ENCODE results near the gene KCNQ5. TPM values are rescaled to one million over a fixed set of nuclear protein-coding genes. Genes with fewer than 3 reads are reported as not detected.

KCNQ5 gene
- total RNA-seq, 1 experiment from 2014 or later, result 0.27 TPM

GRCh38 chr6:73078333-73078862 lies 456.5 kb downstream of the KCNQ5 start:
- DNase-seq (ENCODE audit: low read depth), result no peak
- in situ Hi-C loops (cut with HindIII; ENCODE audit: low pct_unique_long_range_greater_than_20kb, low sequenced_read_pairs), result no loop called here

- DNase-seq (ENCODE audit: low read depth), result no peak
- in situ Hi-C loops (cut with HindIII; ENCODE audit: low pct_unique_long_range_greater_than_20kb, low sequenced_read_pairs), result no loop called here
Measured at GRCh38 chr6:73078908-73079610, 457.2 kb downstream of the KCNQ5 start.

DNA sequence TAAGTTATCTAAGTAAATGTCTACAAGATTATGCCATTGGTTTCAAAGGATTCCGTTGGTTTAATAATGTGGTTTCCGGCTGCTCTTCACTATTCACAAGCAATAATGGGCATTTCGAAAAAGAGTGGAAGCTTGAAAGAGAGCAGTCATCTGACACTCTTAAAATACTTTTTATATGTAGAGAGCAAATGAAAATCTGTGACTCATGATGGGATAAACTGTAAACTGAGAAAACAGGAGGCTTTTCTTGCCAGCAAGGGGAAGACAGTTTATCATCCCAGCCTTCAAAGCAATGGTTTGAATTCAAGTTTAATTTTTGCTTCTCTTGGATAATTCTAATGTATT lies 457.7 kb downstream of the KCNQ5 start:
- in situ Hi-C loops (cut with HindIII; ENCODE audit: low pct_unique_long_range_greater_than_20kb, low sequenced_read_pairs), result no loop called here

DNA sequence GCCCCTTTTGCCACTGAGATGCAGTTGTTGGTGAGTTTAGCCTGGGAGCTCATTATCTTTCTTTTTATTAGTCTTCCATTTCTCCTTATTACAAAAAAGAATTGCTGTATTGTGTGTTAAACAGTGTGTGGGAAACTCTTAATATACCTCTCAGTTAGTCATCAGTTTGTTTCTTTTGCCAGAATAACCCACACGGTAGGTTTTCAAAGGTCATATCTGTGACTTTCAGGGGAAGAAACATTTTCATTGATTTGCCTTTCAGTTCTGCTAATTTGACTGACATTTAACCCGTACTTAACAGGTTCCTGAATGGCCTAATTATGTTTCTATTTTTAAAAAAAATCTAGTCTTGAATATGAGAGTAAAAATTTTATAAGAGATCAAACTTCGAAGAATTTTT lies 458.1 kb downstream of the KCNQ5 start:
- no peak for DNase-seq (ENCODE audit: low read depth)
- in situ Hi-C loops (cut with HindIII; ENCODE audit: low pct_unique_long_range_greater_than_20kb, low sequenced_read_pairs), result no loop called here

More for the DNA sequence above, 457.7 kb downstream of the KCNQ5 start:
- DNase-seq (ENCODE audit: low read depth), result no peak

DNA sequence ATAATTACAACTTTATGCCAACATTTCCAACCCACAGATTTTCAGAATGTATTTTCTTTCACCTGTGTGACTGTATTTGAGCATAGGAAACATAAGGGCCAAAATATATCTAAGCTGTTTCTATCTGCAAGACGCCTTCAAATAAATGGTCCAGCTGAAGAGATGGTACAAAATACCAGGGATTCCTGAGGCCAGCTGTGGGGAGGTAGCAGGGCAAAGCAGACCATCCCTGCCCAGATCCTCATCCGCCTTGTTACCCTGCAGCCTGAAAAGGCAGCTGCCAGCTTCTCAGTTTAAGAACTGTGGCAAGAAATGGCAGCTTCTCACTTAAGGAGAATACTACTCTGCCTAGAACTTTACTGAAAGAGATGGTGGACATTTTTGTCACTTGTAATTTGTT lies 460.1 kb downstream of the KCNQ5 start:
- in situ Hi-C loops (cut with HindIII; ENCODE audit: low pct_unique_long_range_greater_than_20kb, low sequenced_read_pairs), result no loop called here
- DNase-seq (ENCODE audit: low read depth), result no peak

DNA sequence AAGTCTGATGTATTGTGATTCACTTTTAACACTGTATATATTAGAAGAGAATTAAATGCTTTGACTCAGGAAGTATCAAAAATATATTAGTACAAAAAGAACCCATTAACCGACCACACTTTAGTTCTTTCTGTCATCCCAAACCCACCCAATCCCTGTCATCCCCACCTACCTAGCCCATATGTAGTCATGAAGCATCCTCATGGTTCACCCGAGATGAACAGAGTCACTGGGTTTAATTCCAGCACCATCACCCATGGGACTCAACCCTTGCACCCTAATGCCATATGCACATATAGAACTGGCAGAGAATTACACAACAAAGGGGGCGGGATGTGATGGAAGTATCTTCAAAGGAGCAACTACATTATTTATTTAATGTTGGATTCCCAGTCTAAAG lies 462.0 kb downstream of the KCNQ5 start:
- in situ Hi-C loops (cut with HindIII; ENCODE audit: low pct_unique_long_range_greater_than_20kb, low sequenced_read_pairs), result no loop called here
- DNase-seq (ENCODE audit: low read depth), result no peak

DNA sequence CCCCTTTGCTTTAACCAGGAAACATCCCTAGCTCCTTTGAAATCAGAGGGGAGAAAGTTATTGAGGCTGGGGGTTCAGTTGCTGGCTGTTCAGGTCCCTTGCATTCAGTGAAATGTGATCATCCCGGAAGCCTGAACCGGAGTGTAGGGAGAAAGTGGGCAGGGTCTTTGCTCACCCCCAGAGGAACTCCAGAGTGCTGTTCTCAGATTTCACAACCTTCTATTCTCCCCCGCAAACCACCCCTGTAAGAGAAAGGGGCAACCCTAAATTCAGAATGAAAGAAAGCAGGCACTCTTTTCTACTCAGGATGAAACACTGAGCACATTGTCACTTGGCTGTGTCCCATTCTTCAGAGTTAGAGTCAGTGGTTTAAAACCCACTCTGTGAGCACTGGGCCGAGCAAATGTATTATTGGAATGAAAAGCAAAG lies 463.6 kb downstream of the KCNQ5 start:
- in situ Hi-C loops (cut with HindIII; ENCODE audit: low pct_unique_long_range_greater_than_20kb, low sequenced_read_pairs), result no loop called here
- DNase-seq (ENCODE audit: low read depth), result no peak

DNA sequence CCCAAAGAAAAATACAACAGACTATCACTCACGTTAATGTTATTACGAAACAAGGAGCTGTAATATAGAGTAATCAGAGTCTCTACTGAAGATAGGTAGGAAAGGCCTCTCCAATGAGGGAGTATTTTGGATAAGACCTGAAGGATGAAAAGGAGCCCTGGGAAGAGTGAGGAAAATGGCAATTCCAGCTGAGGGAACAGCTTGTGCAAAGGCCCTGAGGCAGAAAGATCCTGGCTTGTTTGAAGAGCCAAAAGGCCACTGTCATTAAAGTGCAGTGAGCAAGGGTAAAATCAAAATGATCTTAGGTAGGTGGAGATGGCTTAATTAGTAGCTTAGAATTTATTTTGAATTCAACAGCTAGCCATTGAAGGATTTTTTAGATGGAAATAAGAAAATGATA lies 464.9 kb downstream of the KCNQ5 start:
- in situ Hi-C loops (cut with HindIII; ENCODE audit: low pct_unique_long_range_greater_than_20kb, low sequenced_read_pairs), result no loop called here
- no peak for DNase-seq (ENCODE audit: low read depth)

- no peak for DNase-seq (ENCODE audit: low read depth)
- in situ Hi-C loops (cut with HindIII; ENCODE audit: low pct_unique_long_range_greater_than_20kb, low sequenced_read_pairs), result no loop called here
Measured at GRCh38 chr6:73088138-73088813, 466.4 kb downstream of the KCNQ5 start.

GRCh38 chr6:73104921-73105320 lies 483.1 kb downstream of the KCNQ5 start:
- no peak for DNase-seq (ENCODE audit: low read depth)
- in situ Hi-C loops (cut with HindIII; ENCODE audit: low pct_unique_long_range_greater_than_20kb, low sequenced_read_pairs), result no loop called here

GRCh38 chr6:73107016-73107415 lies 485.2 kb downstream of the KCNQ5 start:
- in situ Hi-C loops (cut with HindIII; ENCODE audit: low pct_unique_long_range_greater_than_20kb, low sequenced_read_pairs), result no loop called here
- DNase-seq (ENCODE audit: low read depth), result no peak

DNA sequence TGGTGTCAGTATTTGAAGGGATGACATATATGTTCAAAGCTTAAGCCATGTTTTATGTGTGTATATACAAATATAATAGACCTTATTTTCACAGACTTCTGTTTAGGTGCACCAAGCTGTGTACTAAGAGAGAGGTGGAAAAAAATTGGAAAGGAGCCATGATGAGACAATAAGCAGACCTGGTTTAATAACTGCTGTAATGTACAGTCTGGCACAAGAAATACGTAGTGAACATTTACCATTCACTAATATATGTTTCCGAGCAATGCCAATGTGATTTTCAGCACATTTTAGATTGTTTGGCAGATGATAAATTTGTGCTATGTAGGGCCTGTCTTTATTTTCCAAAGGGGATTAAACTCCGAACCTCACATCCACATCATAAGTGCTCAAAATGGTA lies 487.1 kb downstream of the KCNQ5 start:
- in situ Hi-C loops (cut with HindIII; ENCODE audit: low pct_unique_long_range_greater_than_20kb, low sequenced_read_pairs), result no loop called here
- DNase-seq (ENCODE audit: low read depth), result no peak

GRCh38 chr6:73109659-73110058 lies 487.8 kb downstream of the KCNQ5 start:
- in situ Hi-C loops (cut with HindIII; ENCODE audit: low pct_unique_long_range_greater_than_20kb, low sequenced_read_pairs), result no loop called here
- no peak for DNase-seq (ENCODE audit: low read depth)

- in situ Hi-C loops (cut with HindIII; ENCODE audit: low pct_unique_long_range_greater_than_20kb, low sequenced_read_pairs), result no loop called here
- no peak for DNase-seq (ENCODE audit: low read depth)
Measured at GRCh38 chr6:73116330-73116729, 494.5 kb downstream of the KCNQ5 start.

DNA sequence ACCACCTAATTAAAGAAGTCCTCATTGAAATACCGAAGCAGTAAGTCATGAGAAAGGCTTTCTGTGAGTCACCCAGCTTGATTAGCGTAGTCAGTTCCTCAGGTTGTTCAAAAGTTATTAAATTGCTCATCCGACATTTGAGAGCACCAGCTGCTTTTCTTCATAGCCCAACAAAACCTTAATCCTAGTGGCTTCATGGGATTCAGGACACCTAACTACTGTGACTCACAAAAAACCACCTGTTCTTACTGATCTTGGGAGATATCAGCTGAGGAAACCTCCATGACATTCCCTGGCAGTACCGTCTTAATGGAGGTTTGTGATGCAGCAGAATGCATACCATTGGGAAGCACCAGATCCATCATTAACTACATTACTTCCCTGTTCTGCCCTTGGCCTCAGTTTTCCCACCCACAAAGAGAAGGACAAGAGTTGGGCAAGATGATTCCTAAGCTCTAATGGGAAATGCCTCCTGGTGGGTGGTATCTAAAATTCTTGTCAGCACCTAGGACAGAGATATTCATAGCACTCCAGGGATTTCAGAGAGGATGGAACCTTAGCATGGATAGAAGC lies 499.6 kb downstream of the KCNQ5 start:
- DNase-seq (ENCODE audit: low read depth), result peak; percentile 20
- in situ Hi-C loops (cut with HindIII; ENCODE audit: low pct_unique_long_range_greater_than_20kb, low sequenced_read_pairs), result no loop called here

DNA sequence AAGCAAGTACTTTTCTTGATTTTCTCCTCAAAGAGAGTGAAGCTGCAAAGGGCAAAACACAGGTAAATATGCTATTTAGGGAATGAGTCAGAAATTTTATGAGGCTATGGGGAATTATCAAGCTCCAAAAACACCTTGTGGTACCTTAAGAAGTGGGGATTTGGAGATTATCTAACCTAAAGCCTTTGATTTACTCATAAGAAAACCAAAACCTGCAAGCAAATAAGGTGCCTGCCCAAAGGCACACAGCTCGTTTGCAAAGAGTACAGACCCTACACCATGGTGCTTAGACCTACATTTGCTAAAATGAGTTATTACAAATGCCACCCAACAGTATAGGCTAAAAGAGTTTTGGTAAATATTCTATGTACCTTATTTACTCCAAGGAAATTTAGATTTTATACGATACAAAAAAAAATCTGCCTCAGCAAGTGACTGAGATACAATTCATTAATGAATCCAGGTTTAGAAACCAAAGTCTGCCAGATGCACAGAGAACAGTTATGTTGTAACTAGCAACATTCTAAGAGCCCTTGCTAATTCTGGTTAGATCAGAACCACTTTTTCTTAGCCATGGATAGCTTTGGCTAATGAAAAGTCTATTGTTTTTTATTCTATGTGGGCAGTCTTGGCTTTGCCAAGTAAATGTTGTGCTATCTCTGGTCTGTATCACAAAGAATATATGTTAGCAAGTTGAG lies 501.9 kb downstream of the KCNQ5 start:
- no peak for DNase-seq (ENCODE audit: low read depth)
- in situ Hi-C loops (cut with HindIII; ENCODE audit: low pct_unique_long_range_greater_than_20kb, low sequenced_read_pairs), result no loop called here

- DNase-seq (ENCODE audit: low read depth), result peak; percentile 72
- in situ Hi-C loops (cut with HindIII; ENCODE audit: low pct_unique_long_range_greater_than_20kb, low sequenced_read_pairs), result loop anchor here (25.0 kb wide), 1 partner anchor 518 kb away; the partner anchor contains the start of gene KCNQ5
Measured at GRCh38 chr6:73129653-73130443, 508.0 kb downstream of the KCNQ5 start.

- DNase-seq (ENCODE audit: low read depth), result peak; percentile 23
- in situ Hi-C loops (cut with HindIII; ENCODE audit: low pct_unique_long_range_greater_than_20kb, low sequenced_read_pairs), result loop anchor here (25.0 kb wide), 1 partner anchor 519 kb away; the partner anchor contains the start of gene KCNQ5
Measured at GRCh38 chr6:73131706-73132105, 509.8 kb downstream of the KCNQ5 start.

Data from Caki2 (cell line).